ENCODE results near the gene PAX4. TPM values are rescaled to one million over a fixed set of nuclear protein-coding genes. Genes with fewer than 3 reads are reported as not detected.
"Not testable (repeated sequence)": the region's sequence is repeated elsewhere in the genome, so short reads cannot be mapped to it uniquely, and the experiment has no call there.

The PAX4 gene
- polyA plus RNA-seq, 4 donors = not detected

GRCh38 chr7:127588019-127588696 lies 29.8 kb downstream of the PAX4 start, which contains the start of gene ARF5:
ARF5 (plus strand) TSS chr7:127588411; CDS start chr7:127588499, 88 bp downstream.
- peak; percentile 45 to 78 (median 70) for DNase-seq (ENCODE audit: low read depth in 4 of 4, low spot score in 2 of 4)

- no peak for DNase-seq (ENCODE audit: low read depth in 4 of 4, low spot score in 2 of 4)
Observed at GRCh38 chr7:127587663-127588018, 30.3 kb downstream of the PAX4 start.

GRCh38 chr7:127586346-127586745 lies 31.6 kb downstream of the PAX4 start:
- DNase-seq (ENCODE audit: low read depth in 4 of 4, low spot score in 2 of 4) = no peak

GRCh38 chr7:127585044-127585953 lies 32.6 kb downstream of the PAX4 start, which contains the start of gene GCC1:
GCC1 (minus strand) TSS chr7:127585596; CDS start chr7:127585182, 414 bp downstream.
- DNase-seq (ENCODE audit: low read depth in 4 of 4, low spot score in 2 of 4) = peak; percentile 72 to 87 (median 81)

GRCh38 chr7:127584648-127585043 lies 33.3 kb downstream of the PAX4 start:
- no peak for DNase-seq (ENCODE audit: low read depth in 4 of 4, low spot score in 2 of 4)

GRCh38 chr7:127582361-127582760 lies 35.6 kb downstream of the PAX4 start:
- DNase-seq (ENCODE audit: low read depth in 4 of 4, low spot score in 2 of 4) = no peak

GRCh38 chr7:127581716-127582115 lies 36.2 kb downstream of the PAX4 start:
- no peak for DNase-seq (ENCODE audit: low read depth in 4 of 4, low spot score in 2 of 4)

- no peak for DNase-seq (ENCODE audit: low read depth in 4 of 4, low spot score in 2 of 4)
Observed at GRCh38 chr7:127580612-127581011, 37.3 kb downstream of the PAX4 start.

GRCh38 chr7:127578711-127579275 lies 39.1 kb downstream of the PAX4 start:
- no peak for DNase-seq (ENCODE audit: low read depth in 4 of 4, low spot score in 2 of 4)

GRCh38 chr7:127578036-127578684 lies 39.8 kb downstream of the PAX4 start:
- DNase-seq (ENCODE audit: low read depth in 4 of 4, low spot score in 2 of 4) = no peak

- no peak for DNase-seq (ENCODE audit: low read depth in 4 of 4, low spot score in 2 of 4)
Observed at GRCh38 chr7:127571741-127572505, 46.0 kb downstream of the PAX4 start.

- DNase-seq (ENCODE audit: low read depth in 4 of 4, low spot score in 2 of 4) = not testable (repeated sequence)
Observed at GRCh38 chr7:127568034-127568433, 49.9 kb downstream of the PAX4 start.

- no peak for DNase-seq (ENCODE audit: low read depth in 4 of 4, low spot score in 2 of 4)
Observed at GRCh38 chr7:127566242-127566641, 51.7 kb downstream of the PAX4 start.

Other genes starting within 250 kb of the PAX4 start
- gene ZNF800, start 225.4 kb downstream of the PAX4 start, polyA plus RNA-seq (ENCODE audit: insufficient read length in 4 of 4) = 10 to 100 TPM; 19.0 to 21.2 (median 20.6) TPM
- 10 to 100 TPM; 13.3 to 15.5 (median 15.0) TPM for gene GCC1, start 32.5 kb downstream of the PAX4 start, polyA plus RNA-seq (ENCODE audit: insufficient read length in 4 of 4)
- gene ARF5, start 29.7 kb downstream of the PAX4 start, polyA plus RNA-seq (ENCODE audit: insufficient read length in 4 of 4) = 100 to 1,000 TPM; 186 to 229 (median 190) TPM
- gene FSCN3, start 24.4 kb downstream of the PAX4 start, polyA plus RNA-seq (ENCODE audit: insufficient read length in 4 of 4) = under 1 TPM; 0.29 to 0.90 (median 0.44) TPM
- 100 to 1,000 TPM; 133 to 165 (median 139) TPM for gene SND1, start 34.1 kb upstream of the PAX4 start, polyA plus RNA-seq (ENCODE audit: insufficient read length in 4 of 4)